Mesenteric fat pad (tissue), 1 donor: ENCODE data around the gene UPF1. TPM values are rescaled to one million over a fixed set of nuclear protein-coding genes. Genes with fewer than 3 reads are reported as not detected.

ENCODE experiments used
- DNase-seq: peaks from one replicate; pipeline ENCODE4 v3.0.0-alpha.2; 2020; ENCODE audit warnings: low spot score
- total RNA-seq: library from RNA; stranded (reverse); fragmentation: NEBNext Ultra II Directional; extraction: Animal tissue kit (Norgen Biotek cat#: 25700); gene quantifications from one replicate; pipeline ENCODE4 v1.2.1, GENCODE V29; 2021
- donor health status: DM: yes; HTN: yes; CAD: no.

The UPF1 gene
- total RNA-seq, 1 donor from 2014 or later, result 53.8 TPM

- DNase-seq, result no peak
Measured at GRCh38 chr19:18869781-18870530, 38.2 kb downstream of the UPF1 start.

- no peak for DNase-seq
Measured at GRCh38 chr19:18870531-18871172, 38.9 kb downstream of the UPF1 start.

- no peak for DNase-seq
Measured at GRCh38 chr19:18871543-18871942, 39.8 kb downstream of the UPF1 start.

GRCh38 chr19:18875726-18876125 is 44.0 kb downstream of the UPF1 start:
- DNase-seq, result no peak

- DNase-seq, result no peak
Measured at GRCh38 chr19:18876865-18877264, 45.1 kb downstream of the UPF1 start.

GRCh38 chr19:18878058-18878797 is 46.5 kb downstream of the UPF1 start:
- DNase-seq, result no peak

GRCh38 chr19:18878858-18879578 is 47.3 kb downstream of the UPF1 start:
- no peak for DNase-seq

- no peak for DNase-seq
Measured at GRCh38 chr19:18879579-18880373, 48.0 kb downstream of the UPF1 start.

GRCh38 chr19:18881491-18881890 is 49.7 kb downstream of the UPF1 start:
- no peak for DNase-seq

GRCh38 chr19:18883526-18884304 is 52.0 kb downstream of the UPF1 start:
- no peak for DNase-seq

- no peak for DNase-seq
Measured at GRCh38 chr19:18886972-18887371, 55.2 kb downstream of the UPF1 start.

- DNase-seq, result no peak
Measured at GRCh38 chr19:18889949-18890745, 58.4 kb downstream of the UPF1 start.

- DNase-seq, result no peak
Measured at GRCh38 chr19:18893587-18894253, 62.0 kb downstream of the UPF1 start.

- no peak for DNase-seq
Measured at GRCh38 chr19:18894254-18895037, 62.7 kb downstream of the UPF1 start.

GRCh38 chr19:18895038-18895823 is 63.5 kb downstream of the UPF1 start:
- no peak for DNase-seq

GRCh38 chr19:18895824-18896341 is 64.1 kb downstream of the UPF1 start, which contains the start of gene CERS1:
CERS1 (minus strand) TSS chr19:18896158; CDS start chr19:18896072, 86 bp downstream.
- no peak for DNase-seq
